ENCODE measurements around the gene LRRC4C.
A peak's percentile ranks its signal among the peaks of the same experiment; 100 is the strongest.

The LRRC4C gene

GRCh38 chr11:41018224-41018623, 441.2 kb downstream of the LRRC4C start:
- H3K27me3 ChIP-seq = no peaks in the 10 kb centered on the region
- H3K27ac ChIP-seq = no peak overlapping the region
- H3K4me2 ChIP-seq = no peak overlapping the region

GRCh38 chr11:41010361-41011050, 448.9 kb downstream of the LRRC4C start:
- Histone ChIP-seq H3K9me3 (replicated peaks in 1 of 11) (no peaks in the 10 kb centered on the region), H3K9ac (no peak overlapping the region), H3K4me2 (no peak overlapping the region), H4K20me1 (no peaks in the 10 kb centered on the region), H3K4me3 (no peak overlapping the region), H3K27ac (no peak overlapping the region), H3K36me3 (no peaks in the 10 kb centered on the region), H3K27me3 (no peaks in the 10 kb centered on the region), H3K4me1 (no peaks in the 10 kb centered on the region)
- no peak for TF ChIP-seq Cebpa-rat (IDR thresholded peaks at IDR 0.05)

More at GRCh38 chr11:41018224-41018623, 441.2 kb downstream of the LRRC4C start:
- Histone ChIP-seq H3K9ac (no peak overlapping the region), H3K4me1 (no peaks in the 10 kb centered on the region), H4K20me1 (no peaks in the 10 kb centered on the region), H3K4me3 (no peak overlapping the region), H3K36me3 (no peaks in the 10 kb centered on the region), H3K9me3 (replicated peaks in 1 of 11) (no peaks in the 10 kb centered on the region)
- TF ChIP-seq Cebpa-rat (IDR thresholded peaks at IDR 0.05) = no peak

- no peak overlapping the region for H3K4me3 ChIP-seq
- no peak for TF ChIP-seq Cebpa-rat (IDR thresholded peaks at IDR 0.05)
- H3K9me3 ChIP-seq (replicated peaks in 1 of 11) = no peaks in the 10 kb centered on the region
- no peak overlapping the region for H3K27ac ChIP-seq
- no peak overlapping the region for H3K4me2 ChIP-seq
- no peaks in the 10 kb centered on the region for H3K27me3 ChIP-seq
- H3K36me3 ChIP-seq = no peaks in the 10 kb centered on the region
- H4K20me1 ChIP-seq = no peaks in the 10 kb centered on the region
- H3K9ac ChIP-seq = no peak overlapping the region
- H3K4me1 ChIP-seq = no peaks in the 10 kb centered on the region
These were observed 453.5 kb downstream of the LRRC4C start for GRCh38 chr11:41005986-41006385.

GRCh38 chr11:41003339-41004282, 455.8 kb downstream of the LRRC4C start:
- Histone ChIP-seq H3K4me2 (no peak overlapping the region), H3K9ac (no peak overlapping the region), H3K4me1 (no peaks in the 10 kb centered on the region), H3K27me3 (no peaks in the 10 kb centered on the region), H3K36me3 (no peaks in the 10 kb centered on the region), H3K4me3 (no peak overlapping the region), H3K9me3 (replicated peaks in 1 of 11) (no peaks in the 10 kb centered on the region), H4K20me1 (no peaks in the 10 kb centered on the region), H3K27ac (no peak overlapping the region)
- no peak for TF ChIP-seq Cebpa-rat (IDR thresholded peaks at IDR 0.05)

- H3K4me3 ChIP-seq = no peak overlapping the region
- TF ChIP-seq Cebpa-rat (IDR thresholded peaks at IDR 0.05) = no peak
- no peak overlapping the region for H3K27ac ChIP-seq
- no peaks in the 10 kb centered on the region for H3K9me3 ChIP-seq (replicated peaks in 1 of 11)
- H3K4me1 ChIP-seq = 0 out of 20 replicates have a peak, but pooled peaks cover 0 to 1% (median 0%) of the 10 kb centered on the region in 10 experiments
- no peaks in the 10 kb centered on the region for H3K36me3 ChIP-seq
- H3K9ac ChIP-seq = no peak overlapping the region
- H4K20me1 ChIP-seq = no peaks in the 10 kb centered on the region
- H3K4me2 ChIP-seq = no peak overlapping the region
- H3K27me3 ChIP-seq = no peaks in the 10 kb centered on the region
These were observed 460.5 kb downstream of the LRRC4C start for GRCh38 chr11:40998920-40999319.

GRCh38 chr11:40987776-40988435, 471.5 kb downstream of the LRRC4C start:
- H3K9me3 ChIP-seq (replicated peaks in 1 of 11) = no peaks in the 10 kb centered on the region
- H4K20me1 ChIP-seq = no peaks in the 10 kb centered on the region
- TF ChIP-seq Cebpa-rat (IDR thresholded peaks at IDR 0.05) = no peak

GRCh38 chr11:40986320-40986719, 473.1 kb downstream of the LRRC4C start:
- Histone ChIP-seq H4K20me1 (no peaks in the 10 kb centered on the region), H3K27me3 (no peaks in the 10 kb centered on the region), H3K4me3 (no peak overlapping the region), H3K27ac (no peak overlapping the region), H3K9ac (no peak overlapping the region), H3K36me3 (no peaks in the 10 kb centered on the region), H3K9me3 (replicated peaks in 1 of 11) (no peaks in the 10 kb centered on the region), H3K4me1 (peaks cover 0 to 17% (median 0%) of the 10 kb centered on the region in 10 experiments; a peak in 5 of 20 replicates), H3K4me2 (peak overlapping the region in 2 of 11 experiments; percentile 1 to 18; a peak in 2 of 22 replicates)
- TF ChIP-seq Cebpa-rat (IDR thresholded peaks at IDR 0.05) = no peak

More at GRCh38 chr11:40987776-40988435, 471.5 kb downstream of the LRRC4C start:
- peak overlapping the region in 2 of 11 experiments; percentile 38 to 42; a peak in 1 of 22 replicates for H3K4me2 ChIP-seq
- H3K36me3 ChIP-seq = no peaks in the 10 kb centered on the region
- H3K4me3 ChIP-seq = no peak overlapping the region
- H3K9ac ChIP-seq = no peak overlapping the region
- H3K27me3 ChIP-seq = no peaks in the 10 kb centered on the region
- peaks cover 0 to 17% (median 0%) of the 10 kb centered on the region in 10 experiments; a peak in 5 of 20 replicates for H3K4me1 ChIP-seq
- H3K27ac ChIP-seq = no peak overlapping the region

- Histone ChIP-seq H3K4me2 (no peak overlapping the region), H3K4me1 (no peaks in the 10 kb centered on the region), H3K36me3 (no peaks in the 10 kb centered on the region), H3K9me3 (replicated peaks in 1 of 11) (peaks cover 5 to 22% (median 16%) of the 10 kb centered on the region in 11 experiments; a peak in 17 of 22 replicates), H3K27me3 (no peaks in the 10 kb centered on the region), H4K20me1 (no peaks in the 10 kb centered on the region), H3K4me3 (no peak overlapping the region), H3K27ac (no peak overlapping the region), H3K9ac (no peak overlapping the region)
- no peak for TF ChIP-seq Cebpa-rat (IDR thresholded peaks at IDR 0.05)
These were observed 484.4 kb downstream of the LRRC4C start for GRCh38 chr11:40975076-40975475.

- no peak overlapping the region for H3K27ac ChIP-seq
- no peak for TF ChIP-seq Cebpa-rat (IDR thresholded peaks at IDR 0.05)
- H3K4me2 ChIP-seq = no peak overlapping the region
- H3K9ac ChIP-seq = no peak overlapping the region
- H4K20me1 ChIP-seq = no peaks in the 10 kb centered on the region
- H3K4me1 ChIP-seq = no peaks in the 10 kb centered on the region
- H3K9me3 ChIP-seq (replicated peaks in 1 of 11) = peaks cover 5 to 25% (median 16%) of the 10 kb centered on the region in 11 experiments; a peak in 17 of 22 replicates
- no peaks in the 10 kb centered on the region for H3K36me3 ChIP-seq
- H3K4me3 ChIP-seq = no peak overlapping the region
- H3K27me3 ChIP-seq = no peaks in the 10 kb centered on the region
These were observed 485.2 kb downstream of the LRRC4C start for GRCh38 chr11:40974186-40974795.
